ENCODE results near the gene EPS8L3.
A peak's percentile ranks its signal among the peaks of the same experiment; 100 is the strongest.

EPS8L3 gene

GRCh38 chr1:109793486-109794318, 30.0 kb upstream of the EPS8L3 start:
- peak; percentile 12 for DNase-seq (ENCODE audit: low read depth)

- no peak for DNase-seq (ENCODE audit: low read depth)
These were observed 29.4 kb upstream of the EPS8L3 start for GRCh38 chr1:109793089-109793485.

- no peak for DNase-seq (ENCODE audit: low read depth)
These were observed 28.5 kb upstream of the EPS8L3 start for GRCh38 chr1:109792056-109792831.

GRCh38 chr1:109791495-109792043, 27.8 kb upstream of the EPS8L3 start:
- no peak for DNase-seq (ENCODE audit: low read depth)

- DNase-seq (ENCODE audit: low read depth) = peak; percentile 62
These were observed 27.2 kb upstream of the EPS8L3 start for GRCh38 chr1:109790735-109791494.

GRCh38 chr1:109790329-109790728, 26.6 kb upstream of the EPS8L3 start:
- DNase-seq (ENCODE audit: low read depth) = no peak

GRCh38 chr1:109789551-109790180, 25.9 kb upstream of the EPS8L3 start:
- no peak for DNase-seq (ENCODE audit: low read depth)

GRCh38 chr1:109788695-109789521, 25.2 kb upstream of the EPS8L3 start:
- DNase-seq (ENCODE audit: low read depth) = no peak

- DNase-seq (ENCODE audit: low read depth) = no peak
These were observed 24.3 kb upstream of the EPS8L3 start for GRCh38 chr1:109787845-109788601.

GRCh38 chr1:109787211-109787844, 23.6 kb upstream of the EPS8L3 start:
- no peak for DNase-seq (ENCODE audit: low read depth)

- no peak for DNase-seq (ENCODE audit: low read depth)
These were observed 22.9 kb upstream of the EPS8L3 start for GRCh38 chr1:109786531-109787021.

GRCh38 chr1:109786112-109786480, 22.4 kb upstream of the EPS8L3 start:
- no peak for DNase-seq (ENCODE audit: low read depth)

- DNase-seq (ENCODE audit: low read depth) = no peak
These were observed 21.9 kb upstream of the EPS8L3 start for GRCh38 chr1:109785446-109786111.

- no peak for DNase-seq (ENCODE audit: low read depth)
These were observed 21.0 kb upstream of the EPS8L3 start for GRCh38 chr1:109784551-109785252.

- DNase-seq (ENCODE audit: low read depth) = no peak
These were observed 19.7 kb upstream of the EPS8L3 start for GRCh38 chr1:109783436-109783835.

GRCh38 chr1:109782927-109783326, 19.2 kb upstream of the EPS8L3 start:
- no peak for DNase-seq (ENCODE audit: low read depth)

- no peak for DNase-seq (ENCODE audit: low read depth)
These were observed 18.8 kb upstream of the EPS8L3 start for GRCh38 chr1:109782514-109782913.

- DNase-seq (ENCODE audit: low read depth) = no peak
These were observed 18.1 kb upstream of the EPS8L3 start for GRCh38 chr1:109781806-109782205.
